IPS-15b (cell line): ENCODE measurements around the gene ATP5F1C.
"Not testable (repeated sequence)": the region's sequence is repeated elsewhere in the genome, so short reads cannot be mapped to it uniquely, and the experiment has no call there.

ENCODE experiments used
- H3K27me3 ChIP-seq: one replicate; pipeline ENCODE4 v1.6.1; 2013; ENCODE audit warnings: low read length; ENCODE audit not compliant: control insufficient read depth, insufficient read depth
- H3K36me3 ChIP-seq: one replicate; pipeline ENCODE4 v1.6.1; 2013; ENCODE audit warnings: low read length; ENCODE audit not compliant: control insufficient read depth, insufficient read depth
- H3K4me1 ChIP-seq: one replicate; pipeline ENCODE4 v1.6.1; 2013; ENCODE audit warnings: mild to moderate bottlenecking, low read length; ENCODE audit not compliant: control insufficient read depth, insufficient read depth
- H3K4me3 ChIP-seq: one replicate; pipeline ENCODE4 v1.5.1; 2013; ENCODE audit warnings: low read depth, low read length
- H3K9ac ChIP-seq: one replicate; pipeline ENCODE4 v1.6.1; 2013; ENCODE audit warnings: low read depth, mild to moderate bottlenecking, low read length
- H3K9me3 ChIP-seq: one replicate; pipeline ENCODE4 v1.6.1; 2013; ENCODE audit warnings: mild to moderate bottlenecking, low read length; ENCODE audit not compliant: control insufficient read depth, insufficient read depth

Gene ATP5F1C

DNA sequence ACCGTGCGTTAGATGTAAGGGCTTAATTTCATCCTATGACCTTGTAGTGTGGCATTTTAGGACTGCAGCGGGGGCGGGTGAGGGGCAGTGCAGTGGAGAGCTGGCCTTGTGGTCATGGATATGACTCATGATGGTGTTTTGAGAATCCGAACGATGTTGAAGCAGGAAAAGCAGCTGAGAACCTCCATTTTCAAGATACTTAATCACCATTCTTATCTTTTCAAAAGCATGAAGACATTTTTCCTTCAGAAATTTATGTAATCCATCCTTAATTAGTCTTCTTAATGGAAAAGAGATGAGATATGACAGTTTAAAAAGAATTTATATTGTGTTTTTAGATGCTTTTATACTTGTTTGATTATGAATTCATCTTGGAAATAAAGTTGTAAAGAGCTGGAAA is 9.6 kb downstream of the ATP5F1C start:
- H3K27me3 ChIP-seq, result no peaks in the 10 kb centered on the region
- H3K36me3 ChIP-seq, result peaks cover 31% of the 10 kb centered on the region
- H3K9ac ChIP-seq, result no peak overlapping the region
- H3K4me1 ChIP-seq, result no peaks in the 10 kb centered on the region
- no peak overlapping the region for H3K4me3 ChIP-seq
- H3K9me3 ChIP-seq, result no peaks in the 10 kb centered on the region

DNA sequence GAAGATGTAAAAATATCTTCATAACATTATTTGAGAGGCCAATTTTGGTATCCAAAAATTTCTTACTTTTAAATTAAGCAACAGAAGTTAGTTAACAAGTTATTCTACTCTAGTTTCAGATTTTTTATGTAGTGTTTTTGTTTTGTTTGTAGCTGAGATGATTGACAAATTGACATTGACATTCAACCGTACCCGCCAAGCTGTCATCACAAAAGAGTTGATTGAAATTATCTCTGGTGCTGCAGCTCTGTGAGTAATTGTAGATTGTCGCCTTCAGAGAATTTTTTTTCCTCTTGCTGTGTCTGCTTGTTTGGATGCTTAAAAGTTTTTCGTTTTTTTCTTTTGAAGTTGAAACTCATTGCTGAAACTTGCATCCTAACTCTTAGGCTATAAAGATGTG is 14.6 kb downstream of the ATP5F1C start:
- no peaks in the 10 kb centered on the region for H3K27me3 ChIP-seq
- no peaks in the 10 kb centered on the region for H3K9me3 ChIP-seq
- H3K4me3 ChIP-seq, result no peak overlapping the region
- H3K4me1 ChIP-seq, result no peaks in the 10 kb centered on the region
- peaks cover 39% of the 10 kb centered on the region for H3K36me3 ChIP-seq
- no peak overlapping the region for H3K9ac ChIP-seq

DNA sequence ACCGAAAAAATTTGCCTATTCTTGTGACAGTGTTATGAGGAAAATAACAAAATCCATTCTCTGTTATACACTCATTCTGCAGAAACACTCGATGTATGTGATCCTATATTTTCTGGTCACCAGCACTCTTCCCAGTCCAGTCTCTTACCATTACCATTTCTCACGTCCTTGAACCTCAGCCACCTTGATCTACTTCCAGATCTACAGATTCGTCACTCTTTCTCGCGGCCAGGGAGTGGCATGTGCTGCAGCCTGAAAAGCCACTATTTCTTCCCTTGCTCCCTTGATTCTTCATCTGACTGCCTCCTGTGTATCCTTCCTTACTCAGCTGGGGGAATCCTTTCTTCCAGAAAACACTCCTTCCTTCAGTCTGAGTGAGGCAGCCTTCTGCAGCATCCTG is 16.2 kb downstream of the ATP5F1C start:
- peaks cover 36% of the 10 kb centered on the region for H3K36me3 ChIP-seq
- H3K27me3 ChIP-seq, result no peaks in the 10 kb centered on the region
- no peaks in the 10 kb centered on the region for H3K9me3 ChIP-seq
- no peak overlapping the region for H3K4me3 ChIP-seq
- H3K9ac ChIP-seq, result no peak overlapping the region
- H3K4me1 ChIP-seq, result no peaks in the 10 kb centered on the region

DNA sequence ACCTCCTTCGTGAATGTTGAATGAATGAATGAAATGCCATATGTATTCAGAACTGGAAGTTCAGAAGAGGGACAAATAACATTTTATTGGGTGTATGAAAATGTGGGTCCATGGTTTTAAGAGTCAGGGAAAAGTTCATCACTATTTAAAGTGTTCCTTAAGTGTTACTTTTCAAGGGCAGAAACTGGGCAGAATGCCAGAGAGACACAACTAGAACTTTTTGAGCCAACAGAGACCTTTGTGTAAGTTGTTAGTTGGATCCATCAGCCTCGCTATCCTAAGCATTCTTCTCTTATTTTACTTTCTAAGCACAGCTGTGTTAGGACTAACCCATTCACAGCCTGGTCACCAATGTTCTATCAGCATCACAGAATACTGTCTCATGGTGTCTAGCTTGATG is 16.8 kb downstream of the ATP5F1C start:
- H3K9me3 ChIP-seq, result no peaks in the 10 kb centered on the region
- no peaks in the 10 kb centered on the region for H3K27me3 ChIP-seq
- H3K9ac ChIP-seq, result no peak overlapping the region
- peaks cover 33% of the 10 kb centered on the region for H3K36me3 ChIP-seq
- no peak overlapping the region for H3K4me3 ChIP-seq
- H3K4me1 ChIP-seq, result no peaks in the 10 kb centered on the region

DNA sequence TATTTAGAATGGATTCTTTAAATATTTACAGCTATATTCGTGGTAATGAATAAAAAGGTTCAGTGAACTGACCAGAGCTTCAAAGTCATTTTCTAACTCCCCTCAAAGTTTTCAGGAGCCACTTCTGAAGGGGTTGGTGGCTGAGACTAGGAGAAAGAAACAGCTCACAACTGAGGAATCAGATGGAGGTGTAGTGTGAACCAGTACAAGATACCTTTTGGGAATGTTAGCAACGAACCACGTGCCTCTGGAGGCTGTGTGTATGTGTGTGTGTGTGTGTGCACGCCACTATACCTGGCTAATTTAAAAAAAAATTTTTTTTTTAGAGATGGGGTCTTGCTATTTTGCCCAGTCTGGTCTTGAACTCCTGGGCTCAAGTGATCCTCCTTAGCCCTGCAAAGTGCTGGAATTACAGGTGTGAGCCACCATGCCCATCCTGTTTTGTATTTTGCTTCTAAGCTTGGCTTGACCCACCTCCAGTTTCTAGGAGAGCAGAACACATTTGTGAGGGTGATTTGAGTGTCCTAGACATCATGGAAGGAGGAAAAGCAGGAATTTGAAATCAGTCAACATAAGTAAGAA is 20.8 kb downstream of the ATP5F1C start:
- Histone ChIP-seq H3K9me3 (no peaks in the 10 kb centered on the region), H3K27me3 (no peaks in the 10 kb centered on the region), H3K9ac (no peak overlapping the region), H3K4me3 (no peak overlapping the region), H3K4me1 (no peaks in the 10 kb centered on the region), H3K36me3 (peaks cover 18% of the 10 kb centered on the region)

DNA sequence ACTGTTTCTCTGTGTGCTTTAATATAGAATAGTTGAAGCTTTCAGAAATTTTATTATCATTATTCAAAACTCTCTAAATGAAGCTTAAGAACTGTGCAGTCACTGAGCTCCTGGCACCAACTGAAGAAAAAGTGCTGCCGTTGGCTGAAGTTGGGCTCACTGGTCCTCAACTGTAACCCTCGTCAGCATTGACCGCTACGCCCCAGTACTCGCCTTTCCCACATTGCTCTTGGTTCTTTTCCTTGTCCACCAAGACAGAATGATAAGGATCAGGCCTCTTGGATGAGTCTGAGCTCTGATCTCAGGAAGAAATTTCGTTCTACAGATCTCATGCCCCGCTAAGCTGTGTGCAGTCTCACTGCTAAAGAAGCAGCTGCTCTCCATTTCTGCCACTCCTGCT is 22.5 kb downstream of the ATP5F1C start:
- Histone ChIP-seq H3K36me3 (peaks cover 12% of the 10 kb centered on the region), H3K9me3 (no peaks in the 10 kb centered on the region), H3K4me3 (no peak overlapping the region), H3K4me1 (no peaks in the 10 kb centered on the region), H3K27me3 (no peaks in the 10 kb centered on the region), H3K9ac (no peak overlapping the region)

DNA sequence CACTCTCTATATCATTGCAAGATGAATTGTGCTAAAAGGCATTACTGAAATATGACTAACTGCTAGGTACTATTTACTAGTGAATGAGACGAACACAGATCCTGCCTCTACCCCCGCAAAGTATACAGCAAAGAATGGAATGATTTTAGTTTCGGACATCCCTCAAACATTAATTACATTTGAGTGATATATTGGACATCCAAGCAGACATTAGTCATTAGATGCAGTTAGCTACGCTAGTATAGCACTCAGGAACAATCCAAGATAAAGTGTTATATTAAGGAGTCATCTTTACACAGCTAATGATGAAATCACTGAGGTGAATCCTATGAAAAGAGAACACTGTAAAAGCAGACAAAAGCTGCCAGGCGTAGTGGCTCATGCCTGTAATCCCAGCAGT is 23.0 kb downstream of the ATP5F1C start:
- peaks cover 9% of the 10 kb centered on the region for H3K36me3 ChIP-seq
- H3K9ac ChIP-seq, result no peak overlapping the region
- no peak overlapping the region for H3K4me3 ChIP-seq
- no peaks in the 10 kb centered on the region for H3K9me3 ChIP-seq
- H3K4me1 ChIP-seq, result no peaks in the 10 kb centered on the region
- no peaks in the 10 kb centered on the region for H3K27me3 ChIP-seq

DNA sequence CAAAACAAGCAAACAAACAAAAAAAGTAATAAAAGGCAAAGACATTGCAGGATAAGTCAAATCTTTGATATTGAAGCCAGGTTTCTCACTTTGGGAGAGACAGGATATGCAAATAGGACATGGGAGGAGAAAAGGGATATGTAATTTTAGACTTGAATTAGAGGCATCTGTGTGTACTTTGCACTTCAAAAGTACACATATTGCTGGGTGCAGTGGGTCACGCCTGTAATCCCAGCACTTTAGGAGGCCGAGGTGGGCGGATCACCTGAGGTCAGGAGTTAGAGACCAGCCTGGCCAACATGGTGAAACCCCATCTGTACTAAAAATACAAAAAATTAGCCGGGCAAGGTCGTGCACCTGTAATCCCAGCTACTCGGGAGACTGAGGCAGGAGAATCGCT is 23.8 kb downstream of the ATP5F1C start:
- not testable (repeated sequence) for H3K36me3 ChIP-seq, H3K9me3 ChIP-seq, H3K4me3 ChIP-seq, H3K27me3 ChIP-seq, H3K4me1 ChIP-seq, H3K9ac ChIP-seq

DNA sequence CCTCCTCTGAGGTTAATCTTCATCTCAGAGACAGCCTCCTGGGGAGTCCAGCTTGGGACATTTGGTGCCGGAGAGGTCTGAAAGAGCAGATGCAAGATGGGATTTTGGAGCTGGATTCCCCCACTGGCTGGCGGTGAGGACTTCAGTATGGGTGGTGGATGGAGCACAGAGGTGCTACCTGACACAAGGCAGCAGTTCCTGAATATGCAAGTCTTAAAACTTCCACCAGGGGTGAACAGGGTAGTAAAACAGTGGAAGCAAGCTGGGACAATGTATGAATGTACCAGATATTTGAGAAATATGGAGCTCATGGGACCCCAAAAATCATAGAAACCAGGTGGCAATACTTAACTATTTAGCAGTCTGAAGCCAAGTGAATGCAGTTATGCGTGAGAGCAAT is 25.5 kb downstream of the ATP5F1C start:
- H3K36me3 ChIP-seq, result no peaks in the 10 kb centered on the region
- no peaks in the 10 kb centered on the region for H3K4me1 ChIP-seq
- peaks cover 2% of the 10 kb centered on the region for H3K27me3 ChIP-seq
- no peaks in the 10 kb centered on the region for H3K9me3 ChIP-seq
- H3K9ac ChIP-seq, result no peak overlapping the region
- H3K4me3 ChIP-seq, result no peak overlapping the region

DNA sequence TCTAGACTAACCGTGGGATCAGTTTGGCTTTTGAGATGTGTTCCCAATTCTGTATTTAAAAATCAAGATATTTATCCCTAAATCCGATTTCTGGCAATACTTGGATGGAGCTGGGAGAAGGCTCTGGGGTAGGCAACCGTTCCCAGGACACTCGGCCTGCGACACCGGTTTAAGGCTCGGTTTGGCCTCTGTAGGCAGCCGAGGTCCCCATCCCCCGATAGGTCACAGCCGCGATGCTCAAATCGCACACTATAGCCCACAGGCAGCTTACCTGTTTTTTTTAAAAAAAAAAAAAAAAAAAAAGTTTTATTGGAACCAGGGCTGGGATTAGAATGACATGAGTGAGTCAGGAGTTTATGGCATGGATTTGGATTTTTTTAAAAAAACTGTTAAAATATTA is 29.6 kb downstream of the ATP5F1C start:
- peaks cover 3% of the 10 kb centered on the region for H3K4me1 ChIP-seq
- H3K4me3 ChIP-seq, result peak overlapping the region; percentile 87
- no peaks in the 10 kb centered on the region for H3K36me3 ChIP-seq
- H3K9ac ChIP-seq, result no peak overlapping the region
- H3K9me3 ChIP-seq, result no peaks in the 10 kb centered on the region
- peaks cover 2% of the 10 kb centered on the region for H3K27me3 ChIP-seq

DNA sequence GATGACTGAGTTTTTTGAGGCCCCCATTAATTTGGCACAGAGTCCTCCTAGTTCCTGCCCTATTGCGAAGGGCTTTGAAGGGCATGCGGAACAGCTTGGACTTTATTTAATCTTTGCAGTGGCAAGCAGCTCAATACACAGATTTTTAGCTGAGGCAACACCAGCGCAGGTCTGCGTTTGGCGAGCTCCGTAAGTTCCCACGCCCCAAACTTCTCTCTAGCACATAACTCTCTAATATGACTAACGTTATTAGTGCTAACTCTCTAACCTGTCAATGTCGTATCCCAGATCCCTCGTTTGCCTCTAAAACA is 30.0 kb downstream of the ATP5F1C start:
- Histone ChIP-seq H3K4me1 (peaks cover 3% of the 10 kb centered on the region), H3K36me3 (no peaks in the 10 kb centered on the region), H3K9ac (no peak overlapping the region), H3K4me3 (peak overlapping the region; percentile 87), H3K9me3 (no peaks in the 10 kb centered on the region), H3K27me3 (peaks cover 2% of the 10 kb centered on the region)

DNA sequence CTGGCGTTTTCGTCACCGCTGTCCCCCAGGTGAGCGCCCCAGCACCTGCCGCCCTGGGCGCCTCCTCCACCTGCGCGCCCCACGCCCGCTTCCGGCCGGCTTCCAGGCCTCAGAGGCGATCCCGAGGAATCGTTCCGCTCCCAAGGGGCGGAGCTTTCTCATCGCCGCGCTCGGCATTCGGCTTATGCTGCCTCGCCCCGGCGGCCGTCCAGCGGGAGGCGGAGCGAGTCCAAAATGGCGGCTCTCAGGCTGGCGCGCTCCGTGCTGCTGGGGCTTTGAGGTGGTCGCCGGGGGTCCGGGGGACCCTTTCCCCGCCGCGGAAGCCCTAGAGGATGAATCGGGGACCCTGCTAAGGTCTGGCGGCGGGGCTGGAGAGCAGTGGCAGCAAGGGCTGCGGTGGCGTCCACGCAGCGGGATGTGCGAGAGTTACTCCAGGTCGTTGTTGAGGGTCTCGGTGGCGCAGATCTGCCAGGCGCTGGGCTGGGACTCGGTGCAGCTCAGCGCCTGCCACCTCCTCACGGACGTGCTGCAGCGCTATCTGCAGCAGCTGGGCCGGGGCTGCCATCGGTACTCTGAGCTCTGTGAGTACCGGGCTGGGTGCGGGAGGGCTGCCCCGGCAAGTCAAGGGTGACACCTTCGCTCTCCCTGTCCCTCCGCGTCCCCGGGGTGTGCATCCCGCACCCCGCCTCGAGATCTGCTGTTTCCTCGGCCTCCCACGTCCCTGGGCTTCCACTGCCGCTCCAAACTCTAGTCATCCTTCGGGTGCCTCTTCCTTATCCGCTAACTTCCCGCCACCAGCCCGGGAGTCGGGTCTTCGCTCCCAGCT is 30.5 kb downstream of the ATP5F1C start, which contains the start of gene TAF3:
TAF3 (plus strand) TSS at position 211 of the 826 bp plus-strand sequence; CDS start at position 416, 205 bp downstream.
- peak within 1 kb of the TSS; percentile 83 for H3K9ac ChIP-seq
- no peaks in the 10 kb centered on the region for H3K9me3 ChIP-seq
- H3K4me1 ChIP-seq, result peaks cover 3% of the 10 kb centered on the region
- H3K27me3 ChIP-seq, result peaks cover 2% of the 10 kb centered on the region
- H3K4me3 ChIP-seq, result peak within 1 kb of the TSS; percentile 87
- H3K36me3 ChIP-seq, result no peaks in the 10 kb centered on the region
